GM18868 (cell line): ENCODE data around the gene VCAM1.
A peak's percentile ranks its signal among the peaks of the same experiment; 100 is the strongest.
"Not testable (repeated sequence)": the region's sequence is repeated elsewhere in the genome, so short reads cannot be mapped to it uniquely, and the experiment has no call there.

ENCODE experiments used
- ATAC-seq: cut with Tn5 transposase; IDR thresholded peaks from one replicate; pipeline ENCODE4 v1.9.1; 2021; ENCODE audit warnings: mild to moderate bottlenecking, moderate library complexity; ENCODE audit not compliant: unreplicated experiment

Gene VCAM1

DNA sequence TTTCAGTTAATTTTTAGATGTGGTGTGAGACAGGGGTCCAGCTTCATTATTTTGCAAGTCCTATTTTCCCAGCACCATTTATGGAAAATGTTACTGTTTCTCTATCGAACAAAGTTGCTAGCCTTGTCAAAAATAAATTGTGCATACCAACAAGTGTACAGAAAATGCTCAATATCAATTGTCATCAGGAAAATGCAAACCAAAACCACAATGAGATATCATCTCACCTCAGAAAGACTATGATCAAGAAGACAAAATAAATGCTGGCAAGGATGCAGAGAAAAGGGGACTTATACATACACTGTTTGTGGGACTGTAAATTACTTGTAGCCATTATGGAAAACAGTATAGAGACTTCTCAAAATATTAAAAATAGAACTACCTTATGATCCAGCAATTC is 54.8 kb downstream of the VCAM1 start:
- ATAC-seq: no peak

DNA sequence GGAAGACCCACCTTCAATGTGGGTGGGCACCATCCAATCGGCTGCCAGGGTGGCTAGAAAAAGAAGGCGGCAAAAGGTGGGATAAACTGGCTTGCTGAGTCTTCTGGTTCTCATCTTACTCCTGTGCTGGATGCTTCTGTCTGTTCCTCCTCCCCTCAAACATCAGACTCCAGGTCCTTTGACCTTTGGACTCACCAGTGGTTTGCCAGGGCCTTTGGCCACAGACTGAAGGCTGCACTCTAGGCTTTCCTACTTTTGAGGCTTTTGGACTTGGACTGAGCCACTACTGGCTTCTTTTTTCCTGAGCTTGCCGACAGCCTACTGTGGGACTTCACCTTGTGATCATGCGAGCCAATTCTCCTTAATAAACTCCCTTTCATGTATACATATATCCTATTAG is 55.9 kb downstream of the VCAM1 start:
- no peak for ATAC-seq

DNA sequence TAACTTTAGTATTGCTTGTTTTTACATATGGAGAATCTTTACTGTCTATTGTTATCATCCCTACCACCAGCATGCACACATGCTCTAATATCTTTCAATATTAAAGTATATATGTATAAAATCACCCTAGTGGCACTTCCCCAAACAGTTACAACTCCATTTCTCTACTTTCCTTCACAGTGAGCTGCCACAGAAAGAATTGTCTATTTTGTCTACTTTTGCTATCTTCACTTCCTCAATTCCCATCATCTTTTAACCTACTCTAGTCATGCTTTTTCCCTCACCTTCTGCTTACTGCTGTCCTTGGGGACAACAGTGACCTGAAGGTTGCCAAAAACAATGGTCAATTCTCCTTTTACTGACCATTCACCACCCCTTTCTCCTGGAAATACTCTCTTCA is 59.2 kb downstream of the VCAM1 start:
- no peak for ATAC-seq

DNA sequence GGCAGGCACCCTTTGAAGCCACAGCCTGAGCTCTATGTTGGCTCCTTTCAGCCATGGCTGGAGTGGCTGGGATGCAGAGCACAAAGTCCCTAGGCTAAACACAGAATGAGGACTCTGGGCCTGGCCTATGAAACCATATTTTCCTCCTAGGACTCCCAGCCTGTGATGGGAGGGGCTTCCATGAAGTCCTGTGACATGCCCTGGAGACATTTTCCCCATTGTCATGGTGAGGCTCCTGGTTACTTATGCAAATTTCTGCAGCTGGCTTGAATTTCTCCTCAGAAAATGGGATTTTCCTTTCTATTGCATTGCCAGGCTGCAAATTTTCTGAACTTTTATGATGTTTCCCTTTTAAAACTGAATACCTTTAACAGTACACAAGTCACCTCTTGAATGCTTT is 61.3 kb downstream of the VCAM1 start:
- no peak for ATAC-seq

DNA sequence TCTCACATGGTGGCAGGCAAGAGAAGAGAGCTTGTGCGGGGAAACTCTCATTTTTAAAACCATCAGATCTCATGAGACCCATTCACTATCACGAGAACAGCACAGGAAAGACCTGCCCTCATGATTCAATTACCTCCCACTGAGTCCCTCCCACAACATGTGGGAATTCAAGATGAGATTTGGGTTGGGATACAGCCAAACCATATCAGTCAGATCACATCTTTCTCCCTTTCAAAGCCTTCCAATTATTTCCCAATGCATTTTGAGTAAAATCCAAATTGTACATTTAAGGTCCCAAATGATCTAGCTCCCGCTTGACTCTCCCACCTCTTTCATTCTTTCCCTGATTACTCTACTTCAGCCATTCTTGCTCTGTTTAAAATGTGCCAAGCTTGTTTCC is 62.2 kb downstream of the VCAM1 start:
- not testable (repeated sequence) for ATAC-seq

DNA sequence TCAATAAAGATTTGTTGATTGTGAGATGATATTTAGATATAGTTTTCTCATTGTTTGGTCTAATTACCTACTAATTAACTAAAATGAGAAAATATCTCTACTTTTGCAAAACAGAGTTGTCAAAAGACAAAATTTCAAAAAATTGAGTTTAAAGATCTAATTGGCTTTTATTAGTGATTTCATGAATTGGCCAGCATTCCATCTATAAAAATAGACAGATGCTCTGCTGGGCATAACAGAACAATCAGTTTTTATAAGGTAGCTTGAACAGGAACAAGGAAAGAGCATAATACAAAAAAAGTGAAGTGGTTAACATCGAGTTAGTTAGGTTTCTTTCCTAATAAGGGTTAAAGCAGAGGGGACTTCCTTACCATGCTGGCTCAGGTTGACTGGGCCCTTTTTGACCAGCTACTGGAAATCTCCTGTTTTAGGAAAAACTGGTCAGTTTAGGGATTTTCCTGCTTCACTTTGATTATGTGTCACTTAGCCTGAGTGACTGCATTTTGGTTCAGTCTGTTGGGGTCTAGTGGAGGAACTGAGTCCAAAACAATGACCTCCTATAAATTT is 63.0 kb downstream of the VCAM1 start:
- no peak for ATAC-seq

DNA sequence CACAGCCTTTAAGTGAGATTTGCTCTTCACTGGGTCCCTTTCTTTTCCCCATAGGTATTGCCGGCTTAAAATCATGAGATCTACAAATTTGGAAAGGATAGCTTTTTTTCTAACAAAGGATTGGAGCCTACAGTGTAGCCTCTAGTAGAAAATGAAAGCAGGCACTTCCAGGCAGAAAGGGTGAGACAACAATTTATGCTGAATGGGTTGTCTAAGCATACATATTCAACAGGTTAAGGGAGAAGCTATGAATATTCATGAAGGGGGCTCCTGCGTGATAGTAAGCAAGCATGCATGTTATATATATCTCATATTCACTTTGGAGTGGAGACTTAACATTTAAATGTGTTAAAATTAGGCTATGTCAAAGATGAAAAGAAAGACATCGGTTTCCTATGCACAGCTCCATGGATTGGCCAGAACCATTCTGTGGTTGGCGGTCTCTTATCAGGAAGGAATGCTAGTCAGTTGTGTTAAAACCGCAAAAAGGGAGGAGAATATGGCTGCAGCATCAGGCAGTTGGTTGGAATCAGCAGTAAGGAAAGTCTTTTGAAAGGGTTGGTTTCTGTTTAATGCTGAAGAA is 66.0 kb downstream of the VCAM1 start:
- ATAC-seq: peak; percentile 67

DNA sequence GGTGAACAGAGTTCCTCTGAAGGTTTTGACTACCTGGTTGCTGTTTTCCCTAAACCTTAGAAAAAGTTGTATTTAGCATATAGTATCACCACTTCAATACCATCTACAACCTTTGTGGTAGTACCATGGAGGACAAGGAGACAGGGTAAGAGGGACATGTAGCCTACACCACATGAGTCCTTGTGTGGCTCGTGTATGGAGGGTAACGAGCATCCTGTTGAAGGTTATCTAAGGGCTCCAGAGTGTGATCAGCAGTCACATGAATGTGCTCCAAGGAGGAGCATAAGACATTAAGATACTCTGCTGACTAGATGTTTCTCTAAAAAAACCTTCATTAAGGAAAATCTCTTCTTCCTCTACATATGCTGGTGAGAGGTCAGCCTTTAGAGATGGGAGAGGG is 67.3 kb downstream of the VCAM1 start:
- ATAC-seq: no peak
